ENCODE results near the gene CAPZB.

Gene CAPZB

GRCh38 chr1:19381261-19381660 is 104.1 kb downstream of the CAPZB start:
- H3K4me3 ChIP-seq (ENCODE audit: low read depth in 1 of 2, low read length in 2 of 2): no peak overlapping the region
- peaks cover 73% of the 10 kb centered on the region for H3K36me3 ChIP-seq (ENCODE audit: insufficient read depth, low read length)

GRCh38 chr1:19377812-19378718 is 107.3 kb downstream of the CAPZB start:
- Histone ChIP-seq H3K27me3 (ENCODE audit: insufficient read depth, low read length, poor library complexity) (no peaks in the 10 kb centered on the region), H3K27ac (ENCODE audit: low read length) (no peak overlapping the region), H4K20me1 (ENCODE audit: insufficient read depth, low read length) (peaks cover 25% of the 10 kb centered on the region), H3K36me3 (ENCODE audit: insufficient read depth, low read length) (peaks cover 84% of the 10 kb centered on the region), H3K4me2 (ENCODE audit: insufficient read depth, low read length) (no peak overlapping the region), H3K9me3 (ENCODE audit: insufficient read depth, low read length, severe bottlenecking) (no peaks in the 10 kb centered on the region), H3K9ac (ENCODE audit: low read depth, low read length) (no peak overlapping the region), H2AFZ (ENCODE audit: low read depth, low read length) (no peak overlapping the region), H3K4me1 (ENCODE audit: insufficient read depth, low read length) (no peaks in the 10 kb centered on the region), H3K79me2 (ENCODE audit: insufficient read depth, low read length) (peaks cover 8% of the 10 kb centered on the region; the same call in 1 of the 2 replicates), H3K4me3 (ENCODE audit: low read depth in 1 of 2, low read length in 2 of 2) (no peak overlapping the region)
- no peak for ATAC-seq (ENCODE audit: insufficient read depth, low read depth)
- TF ChIP-seq CTCF (IDR thresholded peaks at IDR 0.05; ENCODE audit: borderline replicate concordance, extremely low read depth, low read length, poor library complexity, severe bottlenecking) (no peak), EZH2 (IDR thresholded peaks at IDR 0.05; ENCODE audit: borderline replicate concordance, low read depth, low read length, severe bottlenecking) (no peak)
- no peak for DNase-seq

More at GRCh38 chr1:19381261-19381660, 104.1 kb downstream of the CAPZB start:
- Histone ChIP-seq H3K79me2 (ENCODE audit: insufficient read depth, low read length) (0 out of 2 replicates have a peak, but pooled peaks cover 12% of the 10 kb centered on the region), H3K27me3 (ENCODE audit: insufficient read depth, low read length, poor library complexity) (no peaks in the 10 kb centered on the region), H3K9ac (ENCODE audit: low read depth, low read length) (no peak overlapping the region), H3K9me3 (ENCODE audit: insufficient read depth, low read length, severe bottlenecking) (no peaks in the 10 kb centered on the region), H3K4me2 (ENCODE audit: insufficient read depth, low read length) (no peak overlapping the region), H3K4me1 (ENCODE audit: insufficient read depth, low read length) (no peaks in the 10 kb centered on the region), H4K20me1 (ENCODE audit: insufficient read depth, low read length) (peaks cover 28% of the 10 kb centered on the region), H3K27ac (ENCODE audit: low read length) (no peak overlapping the region), H2AFZ (ENCODE audit: low read depth, low read length) (no peak overlapping the region)
- TF ChIP-seq CTCF (IDR thresholded peaks at IDR 0.05; ENCODE audit: borderline replicate concordance, extremely low read depth, low read length, poor library complexity, severe bottlenecking) (no peak), EZH2 (IDR thresholded peaks at IDR 0.05; ENCODE audit: borderline replicate concordance, low read depth, low read length, severe bottlenecking) (no peak)
- no peak for DNase-seq
- ATAC-seq (ENCODE audit: insufficient read depth, low read depth): no peak

- Histone ChIP-seq H3K36me3 (ENCODE audit: insufficient read depth, low read length) (peaks cover 79% of the 10 kb centered on the region), H3K4me1 (ENCODE audit: insufficient read depth, low read length) (no peaks in the 10 kb centered on the region)
Measured at GRCh38 chr1:19376428-19377372, 108.6 kb downstream of the CAPZB start.

More at GRCh38 chr1:19376428-19377372, 108.6 kb downstream of the CAPZB start:
- Histone ChIP-seq H3K79me2 (ENCODE audit: insufficient read depth, low read length) (peaks cover 2% of the 10 kb centered on the region; the same call in 1 of the 2 replicates), H3K4me3 (ENCODE audit: low read depth in 1 of 2, low read length in 2 of 2) (no peak overlapping the region), H3K27ac (ENCODE audit: low read length) (no peak overlapping the region), H3K9me3 (ENCODE audit: insufficient read depth, low read length, severe bottlenecking) (no peaks in the 10 kb centered on the region), H4K20me1 (ENCODE audit: insufficient read depth, low read length) (peaks cover 27% of the 10 kb centered on the region), H3K27me3 (ENCODE audit: insufficient read depth, low read length, poor library complexity) (no peaks in the 10 kb centered on the region), H3K9ac (ENCODE audit: low read depth, low read length) (no peak overlapping the region), H3K4me2 (ENCODE audit: insufficient read depth, low read length) (no peak overlapping the region), H2AFZ (ENCODE audit: low read depth, low read length) (no peak overlapping the region)
- ATAC-seq (ENCODE audit: insufficient read depth, low read depth) (no peak), DNase-seq (no peak)
- no peak for TF ChIP-seq EZH2 (IDR thresholded peaks at IDR 0.05; ENCODE audit: borderline replicate concordance, low read depth, low read length, severe bottlenecking)
- no peak for TF ChIP-seq CTCF (IDR thresholded peaks at IDR 0.05; ENCODE audit: borderline replicate concordance, extremely low read depth, low read length, poor library complexity, severe bottlenecking)

Data from DND-41 (cell line).